H54 (cell line): Measurements from ENCODE around the gene CGB5.
A peak's percentile ranks its signal among the peaks of the same experiment; 100 is the strongest.
"Not testable (repeated sequence)": the region's sequence is repeated elsewhere in the genome, so short reads cannot be mapped to it uniquely, and the experiment has no call there.

Experiments
- DNase-seq: peaks from one replicate; pipeline ENCODE4 v3.0.0; 2011; ENCODE audit warnings: low spot score, mixed read lengths; ENCODE audit not compliant: insufficient read length
- FAIRE-seq: peaks from 3 replicates; lab custom pipeline; 2011; peaks lifted over from hg19 to GRCh38; lab: Jason Lieb, UNC
- POLR2A ChIP-seq: IDR thresholded peaks from 2 replicates; pipeline ENCODE4 v1.6.1; 2011; ENCODE audit warnings: low read depth, mild to moderate bottlenecking, low read length

Gene CGB5

GRCh38 chr19:49064768-49065611 lies 21.3 kb downstream of the CGB5 start, which contains the start of gene NTF4:
Gene NTF4, minus strand, starts transcription at chr19:49064818. Its CDS starts 2,821 bp downstream, at chr19:49061997.
- TF ChIP-seq POLR2A: no peak
- DNase-seq: no peak
- no peak for FAIRE-seq

GRCh38 chr19:49065905-49066512 lies 22.4 kb downstream of the CGB5 start:
- DNase-seq: no peak
- no peak for FAIRE-seq

GRCh38 chr19:49067554-49067953 lies 23.9 kb downstream of the CGB5 start:
- FAIRE-seq (no peak), DNase-seq (no peak)
- no peak for TF ChIP-seq POLR2A

More at GRCh38 chr19:49065905-49066512, 22.4 kb downstream of the CGB5 start:
- no peak for TF ChIP-seq POLR2A

- no peak for DNase-seq
- no peak for TF ChIP-seq POLR2A
- no peak for FAIRE-seq
Observed at GRCh38 chr19:49069026-49069425, 25.4 kb downstream of the CGB5 start.

- no peak for DNase-seq
- TF ChIP-seq POLR2A: no peak
- FAIRE-seq: no peak
Observed at GRCh38 chr19:49070416-49070815, 26.8 kb downstream of the CGB5 start.

GRCh38 chr19:49071860-49072547 lies 28.4 kb downstream of the CGB5 start:
- DNase-seq (no peak), FAIRE-seq (no peak)
- TF ChIP-seq POLR2A: no peak

- FAIRE-seq (no peak), DNase-seq (no peak)
- no peak for TF ChIP-seq POLR2A
Observed at GRCh38 chr19:49073514-49074378, 30.1 kb downstream of the CGB5 start.

- DNase-seq, FAIRE-seq: not testable (repeated sequence)
Observed at GRCh38 chr19:49074869-49075268, 31.2 kb downstream of the CGB5 start.

GRCh38 chr19:49080392-49080791 lies 36.7 kb downstream of the CGB5 start:
- FAIRE-seq: no peak
- no peak for TF ChIP-seq POLR2A
- no peak for DNase-seq

- DNase-seq (no peak), FAIRE-seq (no peak)
- no peak for TF ChIP-seq POLR2A
Observed at GRCh38 chr19:49081273-49081672, 37.6 kb downstream of the CGB5 start.

- no peak for TF ChIP-seq POLR2A
- DNase-seq: no peak
- no peak for FAIRE-seq
Observed at GRCh38 chr19:49084206-49085019, 40.8 kb downstream of the CGB5 start.

GRCh38 chr19:49085020-49085867 lies 41.6 kb downstream of the CGB5 start, which contains the start of gene SNRNP70:
Gene SNRNP70, plus strand, starts transcription at chr19:49085451. Its CDS starts 964 bp downstream, at chr19:49086415.
- TF ChIP-seq POLR2A: peak; percentile 65; the same call in 1 of the 2 replicates
- no peak for FAIRE-seq
- DNase-seq: peak; percentile 95
